SH-SY5Y (cell line): Measurements from ENCODE around the gene ZMIZ1.
A peak's percentile ranks its signal among the peaks of the same experiment; 100 is the strongest.

ENCODE experiments used
- GATA2 ChIP-seq: IDR thresholded peaks from 2 replicates; pipeline ENCODE4 v1.6.1; 2011; ENCODE audit warnings: mild to moderate bottlenecking, low read depth, low read length
- GATA3 ChIP-seq: IDR thresholded peaks from 2 replicates; pipeline ENCODE4 v1.6.1; 2011; ENCODE audit warnings: low read depth, mild to moderate bottlenecking, low read length, moderate library complexity

The ZMIZ1 gene

GRCh38 chr10:79068562-79069324 is at the start of gene ZMIZ1:
TSS of gene ZMIZ1 (plus strand) at chr10:79068966. CDS start at chr10:79201633, 132,667 bp downstream.
- TF ChIP-seq GATA2 (no peak), GATA3 (no peak)

- TF ChIP-seq GATA2, result no peak
These were observed 49.2 kb upstream of the ZMIZ1 start for GRCh38 chr10:79019441-79020014.

- TF ChIP-seq GATA2 (no peak), GATA3 (no peak)
These were observed 48.7 kb upstream of the ZMIZ1 start for GRCh38 chr10:79020015-79020491.

GRCh38 chr10:79020605-79021004 is 48.2 kb upstream of the ZMIZ1 start:
- no peak for TF ChIP-seq GATA3
- TF ChIP-seq GATA2, result no peak

- TF ChIP-seq GATA2 (no peak), GATA3 (no peak)
These were observed 47.3 kb upstream of the ZMIZ1 start for GRCh38 chr10:79021331-79021907.

- TF ChIP-seq GATA2, result no peak
These were observed 46.7 kb upstream of the ZMIZ1 start for GRCh38 chr10:79021948-79022499.

- no peak for TF ChIP-seq GATA2
These were observed 46.1 kb upstream of the ZMIZ1 start for GRCh38 chr10:79022565-79023230.

- TF ChIP-seq GATA2 (no peak), GATA3 (no peak)
These were observed 45.3 kb upstream of the ZMIZ1 start for GRCh38 chr10:79023240-79024162.

GRCh38 chr10:79024296-79024695 is 44.5 kb upstream of the ZMIZ1 start:
- TF ChIP-seq GATA3 (no peak), GATA2 (no peak)

- TF ChIP-seq GATA3 (no peak), GATA2 (no peak)
These were observed 44.0 kb upstream of the ZMIZ1 start for GRCh38 chr10:79024720-79025198.

GRCh38 chr10:79025199-79025832 is 43.5 kb upstream of the ZMIZ1 start:
- TF ChIP-seq GATA3 (no peak), GATA2 (peak; percentile 29; the same call in 1 of the 2 replicates)

- TF ChIP-seq GATA3 (no peak), GATA2 (no peak)
These were observed 42.4 kb upstream of the ZMIZ1 start for GRCh38 chr10:79026341-79026761.

GRCh38 chr10:79026806-79027146 is 42.0 kb upstream of the ZMIZ1 start:
- TF ChIP-seq GATA2 (no peak), GATA3 (no peak)
